ENCODE results near the gene HMGN5.

GRCh38 chrX:81110286-81110685, 91.4 kb downstream of the HMGN5 start:
- TF ChIP-seq, protein P1, sequence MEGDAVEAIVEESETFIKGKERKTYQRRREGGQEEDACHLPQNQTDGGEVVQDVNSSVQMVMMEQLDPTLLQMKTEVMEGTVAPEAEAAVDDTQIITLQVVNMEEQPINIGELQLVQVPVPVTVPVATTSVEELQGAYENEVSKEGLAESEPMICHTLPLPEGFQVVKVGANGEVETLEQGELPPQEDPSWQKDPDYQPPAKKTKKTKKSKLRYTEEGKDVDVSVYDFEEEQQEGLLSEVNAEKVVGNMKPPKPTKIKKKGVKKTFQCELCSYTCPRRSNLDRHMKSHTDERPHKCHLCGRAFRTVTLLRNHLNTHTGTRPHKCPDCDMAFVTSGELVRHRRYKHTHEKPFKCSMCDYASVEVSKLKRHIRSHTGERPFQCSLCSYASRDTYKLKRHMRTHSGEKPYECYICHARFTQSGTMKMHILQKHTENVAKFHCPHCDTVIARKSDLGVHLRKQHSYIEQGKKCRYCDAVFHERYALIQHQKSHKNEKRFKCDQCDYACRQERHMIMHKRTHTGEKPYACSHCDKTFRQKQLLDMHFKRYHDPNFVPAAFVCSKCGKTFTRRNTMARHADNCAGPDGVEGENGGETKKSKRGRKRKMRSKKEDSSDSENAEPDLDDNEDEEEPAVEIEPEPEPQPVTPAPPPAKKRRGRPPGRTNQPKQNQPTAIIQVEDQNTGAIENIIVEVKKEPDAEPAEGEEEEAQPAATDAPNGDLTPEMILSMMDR (IDR thresholded peaks at IDR 0.05; ENCODE audit: low read depth, low read length, poor library complexity, severe bottlenecking) = no peak
- TF ChIP-seq EZH2phosphoT487 (IDR thresholded peaks at IDR 0.05; ENCODE audit: borderline replicate concordance, low read length) = no peak
